GM19043 (cell line): ENCODE measurements around the gene SVEP1.
A peak's percentile ranks its signal among the peaks of the same experiment; 100 is the strongest.
"Not testable (repeated sequence)": the region's sequence is repeated elsewhere in the genome, so short reads cannot be mapped to it uniquely, and the experiment has no call there.

Experiments
- ATAC-seq: cut with Tn5 transposase; IDR thresholded peaks from one replicate; pipeline ENCODE4 v1.9.1; 2021; ENCODE audit warnings: low read depth; ENCODE audit not compliant: unreplicated experiment

Gene SVEP1

GRCh38 chr9:110389148-110389750, 190.3 kb downstream of the SVEP1 start:
- ATAC-seq, result no peak

GRCh38 chr9:110383491-110383890, 196.1 kb downstream of the SVEP1 start:
- no peak for ATAC-seq

GRCh38 chr9:110382731-110383130, 196.8 kb downstream of the SVEP1 start:
- ATAC-seq, result no peak

GRCh38 chr9:110371411-110372007, 208.0 kb downstream of the SVEP1 start:
- no peak for ATAC-seq

- no peak for ATAC-seq
Measured at GRCh38 chr9:110370315-110370714, 209.2 kb downstream of the SVEP1 start.

GRCh38 chr9:110364451-110364850, 215.1 kb downstream of the SVEP1 start:
- no peak for ATAC-seq

- not testable (repeated sequence) for ATAC-seq
Measured at GRCh38 chr9:110358992-110359391, 220.5 kb downstream of the SVEP1 start.

GRCh38 chr9:110357505-110357904, 222.0 kb downstream of the SVEP1 start:
- ATAC-seq, result no peak

GRCh38 chr9:110356639-110357395, 222.7 kb downstream of the SVEP1 start:
- ATAC-seq, result no peak

- no peak for ATAC-seq
Measured at GRCh38 chr9:110355911-110356310, 223.6 kb downstream of the SVEP1 start.

- no peak for ATAC-seq
Measured at GRCh38 chr9:110351009-110351467, 228.5 kb downstream of the SVEP1 start.

- ATAC-seq, result no peak
Measured at GRCh38 chr9:110346325-110346724, 233.2 kb downstream of the SVEP1 start.

GRCh38 chr9:110344821-110345220, 234.7 kb downstream of the SVEP1 start:
- no peak for ATAC-seq

- no peak for ATAC-seq
Measured at GRCh38 chr9:110343551-110343950, 236.0 kb downstream of the SVEP1 start.

- no peak for ATAC-seq
Measured at GRCh38 chr9:110340306-110340705, 239.2 kb downstream of the SVEP1 start.

GRCh38 chr9:110338143-110338542, 241.4 kb downstream of the SVEP1 start:
- no peak for ATAC-seq

- ATAC-seq, result no peak
Measured at GRCh38 chr9:110337727-110338126, 241.8 kb downstream of the SVEP1 start, which contains the start of gene TXNDC8. TSS of gene TXNDC8 (minus strand) at chr9:110337863.

- no peak for ATAC-seq
Measured at GRCh38 chr9:110336363-110336762, 243.2 kb downstream of the SVEP1 start.

GRCh38 chr9:110334871-110335270, 244.7 kb downstream of the SVEP1 start:
- ATAC-seq, result no peak

- ATAC-seq, result peak; percentile 77
Measured at GRCh38 chr9:110334183-110334582, 245.4 kb downstream of the SVEP1 start.

- ATAC-seq, result no peak
Measured at GRCh38 chr9:110332766-110333165, 246.8 kb downstream of the SVEP1 start.
